HepG2 (cell line): ENCODE results near the gene SYT9. TPM values are rescaled to one million over a fixed set of nuclear protein-coding genes. Genes with fewer than 3 reads are reported as not detected.

ENCODE experiments used
- ATAC-seq: fragments of 200-7000 bp; cut with Tn5 transposase; 3 replicates; pipeline ENCODE4 v1.9.1; 2020; ENCODE audit warnings: mild to moderate bottlenecking, moderate library complexity
- BruUV-seq: library from RNA; stranded (reverse); fragments of 400-500 nt; replicated peaks from 2 replicates; lab custom pipeline; 2021; lab: Mats Ljungman, UMichigan
- CTCF ChIA-PET: fragments of 300-600 bp; formaldehyde crosslinking; extraction: SDS; loops from one replicate; lab custom pipeline; 2021; ENCODE audit warnings: low total read pairs, inconsistent platforms, low intra/inter-chr PET ratio; lab: Yijun Ruan, JAX
- POLR2A ChIA-PET: fragments of 350-600 bp; sonication (Branson Sonifier 250); formaldehyde crosslinking; loops from one replicate; lab custom pipeline; 2020; ENCODE audit warnings: antibody characterized with exemption, inconsistent platforms; lab: Yijun Ruan, JAX
- DNase-seq: peaks from one replicate; pipeline ENCODE4 v3.0.0-alpha.2; 2015; ENCODE audit warnings: low spot score
- FAIRE-seq: peaks from 3 replicates; lab custom pipeline; 2011; peaks lifted over from hg19 to GRCh38; lab: Jason Lieb, UNC
- H2AFZ ChIP-seq: one replicate; pipeline ENCODE4 v1.6.1; 2011; ENCODE audit warnings: low read length, inconsistent platforms
- H3K27ac ChIP-seq: fragments of 300-600 bp; 3 replicates; pipeline ENCODE4 v1.8.0; 2011; ENCODE audit warnings: mixed run types, mild to moderate bottlenecking, mixed read lengths, low read length, inconsistent platforms; ENCODE audit not compliant: insufficient read depth; ENCODE audit errors: extremely low read length
- H3K27me3 ChIP-seq, 2 experiments: fragments of 200-600 bp in 1 of 2; 2 replicates in 1 of 2; 3 replicates in 1 of 2; pipeline versions ENCODE4 v1.6.0 to v1.8.0; 2011; ENCODE audit warnings: low read length in 2 of 2, mild to moderate bottlenecking in 2 of 2, moderate library complexity in 2 of 2, inconsistent platforms in 1 of 2; ENCODE audit not compliant: insufficient read depth in 2 of 2, control insufficient read depth in 1 of 2
- H3K36me3 ChIP-seq, 2 experiments: fragments of 200-600 bp in 1 of 2; replicated peaks in 1 of 2; 2 replicates in 1 of 2; 3 replicates in 1 of 2; pipeline versions ENCODE4 v1.5.1 to v1.8.0; 2011; ENCODE audit warnings: low read length in 2 of 2, inconsistent platforms in 1 of 2; ENCODE audit not compliant: insufficient read depth in 2 of 2, control insufficient read depth in 1 of 2
- H3K4me1 ChIP-seq: 2 replicates; pipeline ENCODE4 v1.5.1; 2012; ENCODE audit warnings: low read length, inconsistent platforms; ENCODE audit not compliant: insufficient read depth
- H3K4me2 ChIP-seq: 2 replicates; pipeline ENCODE4 v1.6.0; 2011; ENCODE audit warnings: low read depth, low read length, inconsistent platforms
- H3K4me3 ChIP-seq, 3 experiments: fragments of 200-600 bp in 1 of 3; sonication (generic), shearing (Covaris generic) in 1 of 3; replicated peaks in 1 of 3; 2 replicates each; pipeline ENCODE4 v1.5.1; 2011 to 2016; ENCODE audit warnings: low read length in 3 of 3, inconsistent platforms in 2 of 3, low read depth in 2 of 3, mild to moderate bottlenecking in 2 of 3, control low read depth in 1 of 3, mixed read lengths in 1 of 3; ENCODE audit not compliant: insufficient read depth in 1 of 3
- H3K79me2 ChIP-seq: one replicate; pipeline ENCODE4 v1.6.1; 2011; ENCODE audit warnings: low read length, inconsistent platforms; ENCODE audit not compliant: insufficient read depth
- H3K9ac ChIP-seq: 2 replicates; pipeline ENCODE4 v1.6.0; 2011; ENCODE audit warnings: mild to moderate bottlenecking, low read depth, low read length, inconsistent platforms; ENCODE audit not compliant: insufficient read depth
- H3K9me3 ChIP-seq: 2 replicates; pipeline ENCODE4 v1.5.1; 2012; ENCODE audit warnings: mild to moderate bottlenecking, low read length
- H4K20me1 ChIP-seq: 2 replicates; pipeline ENCODE4 v1.6.0; 2011; ENCODE audit warnings: inconsistent platforms, mild to moderate bottlenecking, low read length, moderate library complexity; ENCODE audit not compliant: insufficient read depth
- AGO2 ChIP-seq: fragments of 200-400 bp; formaldehyde crosslinking; optimal IDR thresholded peaks from 2 replicates; pipeline ENCODE3; 2017; ENCODE audit warnings: mild to moderate bottlenecking, low read depth, low read length, moderate library complexity
- DMTF1 ChIP-seq: sonication (generic); formaldehyde crosslinking; IDR thresholded peaks from 2 replicates; pipeline ENCODE4 v1.4.0; 2020; ENCODE audit warnings: mild to moderate bottlenecking, missing genetic modification reagents
- NAIF1 ChIP-seq: sonication (generic); formaldehyde crosslinking; IDR thresholded peaks from 2 replicates; pipeline ENCODE4 v1.5.0; 2020; ENCODE audit warnings: mild to moderate bottlenecking, missing genetic modification reagents, borderline replicate concordance
- ONECUT2 ChIP-seq: sonication (generic); formaldehyde crosslinking; IDR thresholded peaks from 2 replicates; pipeline ENCODE4 v1.4.0; 2020; ENCODE audit warnings: missing genetic modification reagents
- THAP8 ChIP-seq: sonication (generic); formaldehyde crosslinking; IDR thresholded peaks from 2 replicates; pipeline ENCODE4 v1.5.1; 2020; ENCODE audit warnings: missing genetic modification reagents, mild to moderate bottlenecking, borderline replicate concordance
- XBP1 ChIP-seq: sonication (generic); formaldehyde crosslinking; IDR thresholded peaks from 2 replicates; pipeline ENCODE4 v1.5.0; 2020; ENCODE audit warnings: missing genetic modification reagents
- ZBTB49 ChIP-seq: sonication (generic); formaldehyde crosslinking; IDR thresholded peaks from 2 replicates; pipeline ENCODE4 v1.4.0; 2020; ENCODE audit warnings: missing genetic modification reagents, borderline replicate concordance
- ZNF337 ChIP-seq: sonication (generic); formaldehyde crosslinking; IDR thresholded peaks from 2 replicates; pipeline ENCODE4 v1.5.1; 2020; ENCODE audit warnings: missing genetic modification reagents, low read depth, mild to moderate bottlenecking, borderline replicate concordance
- ZNF343 ChIP-seq: sonication (generic); formaldehyde crosslinking; IDR thresholded peaks from 2 replicates; pipeline ENCODE4 v1.4.0; 2020; ENCODE audit warnings: mild to moderate bottlenecking, missing genetic modification reagents
- ZNF430 ChIP-seq: sonication (generic); formaldehyde crosslinking; IDR thresholded peaks from 2 replicates; pipeline ENCODE4 v1.9.0; 2021; ENCODE audit warnings: mild to moderate bottlenecking, missing genetic modification reagents
- ZNF670 ChIP-seq: sonication (generic); formaldehyde crosslinking; IDR thresholded peaks from 2 replicates; pipeline ENCODE4 v1.8.0; 2022; ENCODE audit warnings: mild to moderate bottlenecking, missing genetic modification reagents, borderline replicate concordance
- ZNF878 ChIP-seq: sonication (generic); formaldehyde crosslinking; IDR thresholded peaks from 2 replicates; pipeline ENCODE4 v1.8.1; 2023; ENCODE audit warnings: mild to moderate bottlenecking, missing genetic modification reagents, moderate library complexity
- ZSCAN12 ChIP-seq: sonication (generic); formaldehyde crosslinking; IDR thresholded peaks from 2 replicates; pipeline ENCODE4 v1.9.0; 2021; ENCODE audit warnings: mild to moderate bottlenecking, missing genetic modification reagents
- WGBS: methylation state at CpG from one replicate; pipeline ENCODE4 v1.1.6; 2017; ENCODE audit warnings: low lambda C conversion rate; 5-methylcytosine and 5-hydroxymethylcytosine counted together
- in situ Hi-C: cut with HindIII; loops from 2 replicates; pipeline ENCODE4 v1.10.0; 2017; ENCODE audit warnings: low pct_unique_long_range_greater_than_20kb; ENCODE audit not compliant: extremely low pct_ligation_motif_present
- intact Hi-C: fragments of 100-400 bp; cut with micrococcal nuclease; formaldehyde crosslinking; loops from one replicate; pipeline ENCODE4 v1.10.0; 2022; ENCODE audit not compliant: unreplicated experiment
- polyA plus RNA-seq, 8 experiments: library from polyadenylated mRNA; depleted of rRNA in 3 of 8; stranded (reverse) in 7 of 8; unstranded in 1 of 8; fragments of >200 nt; fragmentation: Illumina TruSeq in 4 of 8; extraction: Trizol in 4 of 8; gene quantifications; 2 replicates each; pipeline versions ENCODE4 v1.2.1 to v1.2.3, GENCODE V29; 2011 to 2016; ENCODE audit warnings: low read depth in 4 of 8, missing spikeins in 1 of 8, mixed read lengths in 1 of 8; ENCODE audit not compliant: insufficient read depth in 1 of 8
- total RNA-seq, 5 experiments: library from RNA; depleted of rRNA; stranded (reverse); fragments of >200 nt; fragmentation: Illumina TruSeq; extraction: Trizol; gene quantifications; 2 replicates each; pipeline ENCODE4 v1.2.3, GENCODE V29; 2016; ENCODE audit warnings: low read depth in 1 of 5

Gene SYT9
- total and polyA plus RNA-seq, 2 of the 13 experiments (the other 11 are each of a cell fraction or from before 2014, with no cell fraction given), result not detected

- no peak for TF ChIP-seq ONECUT2 (CRISPR knock-in tag)
- TF ChIP-seq ZNF670 (CRISPR knock-in tag), result no peak
Observed at GRCh38 chr11:7480113-7480512, 228.4 kb downstream of the SYT9 start (continued).

GRCh38 chr11:7484131-7484530, 232.4 kb downstream of the SYT9 start:
- CTCF ChIA-PET, result no interaction called here
- H4K20me1 ChIP-seq, result no peaks in the 10 kb centered on the region
- FAIRE-seq, result no peak

More at GRCh38 chr11:7484131-7484530, 232.4 kb downstream of the SYT9 start:
- POLR2A ChIA-PET, result no interaction called here
- Histone ChIP-seq H3K79me2 (no peaks in the 10 kb centered on the region), H3K4me3 (no peak overlapping the region), H3K36me3 (no peaks in the 10 kb centered on the region), H3K27ac (no peak overlapping the region), H3K27me3 (peaks cover 1 to 13% of the 10 kb centered on the region in 2 experiments; a peak in 1 of 5 replicates), H3K9me3 (no peaks in the 10 kb centered on the region), H3K4me2 (no peak overlapping the region), H3K9ac (no peak overlapping the region), H2AFZ (no peak overlapping the region), H3K4me1 (peaks cover 15% of the 10 kb centered on the region; the same call in 1 of the 2 replicates)
- BruUV-seq, result no TSS peak
- DNase-seq (no peak), ATAC-seq (no peak)
- 34% methylated on average over 3 of the region's 3 CpGs for WGBS
- in situ Hi-C loops (no loop called here), intact Hi-C loops (no loop called here)
- TF ChIP-seq AGO2 (no peak), ZNF343 (CRISPR knock-in tag) (no peak), ZBTB49 (CRISPR knock-in tag) (no peak), ZNF430 (no peak), XBP1 (CRISPR knock-in tag) (no peak), THAP8 (no peak), NAIF1 (CRISPR knock-in tag) (no peak), ZNF337 (no peak), ZNF878 (CRISPR knock-in tag) (no peak), DMTF1 (no peak), ZSCAN12 (CRISPR knock-in tag) (no peak)
